HEK293 (cell line): ENCODE results near the gene TOR4A.

ENCODE experiments used
- CTCF ChIA-PET: fragments of 350-600 bp; formaldehyde crosslinking; extraction: SDS; loops from one replicate; lab custom pipeline; 2021; ENCODE audit warnings: antibody characterized with exemption; lab: Yijun Ruan, JAX
- POLR2A ChIA-PET: fragments of 300-600 bp; formaldehyde crosslinking; extraction: SDS; loops from one replicate; lab custom pipeline; 2020; ENCODE audit warnings: antibody characterized with exemption, inconsistent platforms; lab: Yijun Ruan, JAX
- H3K27ac ChIP-seq: fragments of 200-500 bp; sonication (Bioruptor generic); 2 replicates; pipeline ENCODE4 v1.5.1; 2014; ENCODE audit warnings: low read depth, low read length, control low read depth, inconsistent platforms; ENCODE audit errors: extremely low read depth
- H3K36me3 ChIP-seq, 2 experiments: fragments of 200-500 bp in 1 of 2; sonication (Bioruptor generic) in 1 of 2; 1 replicate in 1 of 2; 2 replicates in 1 of 2; pipeline ENCODE4 v1.5.1; 2014 to 2017; ENCODE audit warnings: inconsistent platforms in 2 of 2, low read length in 2 of 2; ENCODE audit not compliant: control insufficient read depth in 2 of 2, insufficient read depth in 1 of 2
- H3K4me1 ChIP-seq: fragments of 200-500 bp; sonication (Bioruptor generic); 2 replicates; pipeline ENCODE4 v1.5.1; 2014; ENCODE audit warnings: mild to moderate bottlenecking, low read length, inconsistent platforms; ENCODE audit not compliant: control insufficient read depth, insufficient read depth
- H3K4me3 ChIP-seq: 2 replicates; pipeline ENCODE4 v1.5.1; 2011; ENCODE audit warnings: low read depth, mild to moderate bottlenecking, control low read depth, low read length, moderate library complexity
- H3K9me3 ChIP-seq: fragments of 200-500 bp; sonication (Bioruptor generic); 2 replicates; pipeline ENCODE4 v1.5.1; 2014; ENCODE audit warnings: low read depth, low read length, inconsistent platforms; ENCODE audit not compliant: control insufficient read depth, insufficient read depth
- EGR2 ChIP-seq: fragments of 450-650 bp; formaldehyde crosslinking; IDR thresholded peaks from 2 replicates; pipeline ENCODE4 v1.5.1; 2016; ENCODE audit warnings: low read depth, missing biosample characterization, missing genetic modification characterization
- GLIS1 ChIP-seq: fragments of 450-650 bp; formaldehyde crosslinking; IDR thresholded peaks from 2 replicates; pipeline ENCODE4 v1.5.1; 2016; ENCODE audit warnings: missing biosample characterization, missing genetic modification characterization
- HOXD13 ChIP-seq: sonication (generic); formaldehyde crosslinking; IDR thresholded peaks from 2 replicates; pipeline ENCODE4 v1.8.0; 2022; ENCODE audit warnings: missing genetic modification reagents, borderline replicate concordance
- YY2 ChIP-seq: fragments of 450-650 bp; formaldehyde crosslinking; IDR thresholded peaks from 2 replicates; pipeline ENCODE4 v1.5.1; 2016; ENCODE audit warnings: missing biosample characterization, missing genetic modification characterization
- ZFHX2 ChIP-seq: fragments of 450-650 bp; formaldehyde crosslinking; conservative IDR thresholded peaks from 2 replicates; pipeline ENCODE4 v1.5.1; 2016; ENCODE audit warnings: missing biosample characterization, missing genetic modification characterization
- ZFP3 ChIP-seq: fragments of 450-650 bp; formaldehyde crosslinking; IDR thresholded peaks from 2 replicates; pipeline ENCODE4 v1.5.1; 2016; ENCODE audit warnings: low read depth, missing biosample characterization, missing genetic modification characterization
- ZIC2 ChIP-seq: fragments of 450-650 bp; formaldehyde crosslinking; IDR thresholded peaks from 2 replicates; pipeline ENCODE4 v1.5.1; 2016; ENCODE audit warnings: missing biosample characterization, missing genetic modification characterization
- ZNF138 ChIP-seq: fragments of 450-650 bp; formaldehyde crosslinking; IDR thresholded peaks from 2 replicates; pipeline ENCODE4 v1.5.1; 2016; ENCODE audit warnings: missing biosample characterization, missing genetic modification characterization, borderline replicate concordance
- ZNF140 ChIP-seq: fragments of 450-650 bp; formaldehyde crosslinking; IDR thresholded peaks from 2 replicates; pipeline ENCODE4 v1.5.1; 2016; ENCODE audit warnings: missing biosample characterization, missing genetic modification characterization
- ZNF239 ChIP-seq: fragments of 450-650 bp; formaldehyde crosslinking; IDR thresholded peaks from 2 replicates; pipeline ENCODE4 v1.5.1; 2016; ENCODE audit warnings: missing biosample characterization, missing genetic modification characterization
- ZNF335 ChIP-seq: fragments of 450-650 bp; formaldehyde crosslinking; conservative IDR thresholded peaks from 2 replicates; pipeline ENCODE4 v1.5.1; 2016; ENCODE audit warnings: missing biosample characterization, missing genetic modification characterization
- ZNF670 ChIP-seq: fragments of 450-650 bp; formaldehyde crosslinking; IDR thresholded peaks from 2 replicates; pipeline ENCODE4 v1.5.1; 2016; ENCODE audit warnings: missing biosample characterization, missing genetic modification characterization, low read depth
- ZNF768 ChIP-seq: fragments of 450-650 bp; formaldehyde crosslinking; IDR thresholded peaks from 2 replicates; pipeline ENCODE4 v1.5.1; 2018; ENCODE audit warnings: missing biosample characterization, mild to moderate bottlenecking, missing genetic modification characterization
- ZNF837 ChIP-seq: fragments of 450-650 bp; formaldehyde crosslinking; IDR thresholded peaks from 2 replicates; pipeline ENCODE4 v1.5.1; 2016; ENCODE audit warnings: missing biosample characterization, missing genetic modification characterization
- ZSCAN4 ChIP-seq: fragments of 450-650 bp; formaldehyde crosslinking; IDR thresholded peaks from 2 replicates; pipeline ENCODE4 v1.5.1; 2017; ENCODE audit warnings: missing biosample characterization, missing genetic modification characterization
- TF ChIP-seq, protein P1 (sequence below): fragments of 450-650 bp; formaldehyde crosslinking; IDR thresholded peaks from 2 replicates; pipeline ENCODE4 v1.5.1; 2016; ENCODE audit warnings: missing biosample characterization, missing genetic modification characterization
- TF ChIP-seq, protein P2 (sequence below): fragments of 450-650 bp; formaldehyde crosslinking; IDR thresholded peaks from 2 replicates; pipeline ENCODE4 v1.5.1; 2017; ENCODE audit warnings: missing biosample characterization, mild to moderate bottlenecking, missing genetic modification characterization, moderate library complexity
- TF ChIP-seq, protein P3 (sequence below): fragments of 450-650 bp; formaldehyde crosslinking; IDR thresholded peaks from 2 replicates; pipeline ENCODE4 v1.5.1; 2016; ENCODE audit warnings: missing biosample characterization, missing genetic modification characterization

Gene TOR4A

GRCh38 chr9:137228506-137228967, 49.0 kb upstream of the TOR4A start (continued):
- TF ChIP-seq, protein P1, sequence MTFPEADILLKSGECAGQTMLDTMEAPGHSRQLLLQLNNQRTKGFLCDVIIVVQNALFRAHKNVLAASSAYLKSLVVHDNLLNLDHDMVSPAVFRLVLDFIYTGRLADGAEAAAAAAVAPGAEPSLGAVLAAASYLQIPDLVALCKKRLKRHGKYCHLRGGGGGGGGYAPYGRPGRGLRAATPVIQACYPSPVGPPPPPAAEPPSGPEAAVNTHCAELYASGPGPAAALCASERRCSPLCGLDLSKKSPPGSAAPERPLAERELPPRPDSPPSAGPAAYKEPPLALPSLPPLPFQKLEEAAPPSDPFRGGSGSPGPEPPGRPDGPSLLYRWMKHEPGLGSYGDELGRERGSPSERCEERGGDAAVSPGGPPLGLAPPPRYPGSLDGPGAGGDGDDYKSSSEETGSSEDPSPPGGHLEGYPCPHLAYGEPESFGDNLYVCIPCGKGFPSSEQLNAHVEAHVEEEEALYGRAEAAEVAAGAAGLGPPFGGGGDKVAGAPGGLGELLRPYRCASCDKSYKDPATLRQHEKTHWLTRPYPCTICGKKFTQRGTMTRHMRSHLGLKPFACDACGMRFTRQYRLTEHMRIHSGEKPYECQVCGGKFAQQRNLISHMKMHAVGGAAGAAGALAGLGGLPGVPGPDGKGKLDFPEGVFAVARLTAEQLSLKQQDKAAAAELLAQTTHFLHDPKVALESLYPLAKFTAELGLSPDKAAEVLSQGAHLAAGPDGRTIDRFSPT (tag by site-specific recombination), result 0 out of 2 replicates have a peak, but pooled peaks have one; percentile 10

GRCh38 chr9:137228968-137229896, 48.3 kb upstream of the TOR4A start:
- ChIA-PET CTCF (interaction anchor here (0.6 to 5.6 kb wide), 9 partner anchors 8 to 333 kb away, joined by 3 to 69 read pairs (median 3); partner anchors contain the start of gene NPDC1), POLR2A (interaction anchor here (0.6 to 17.2 kb wide), 6 partner anchors 12 to 159 kb away, joined by 3 to 304 read pairs (median 8); partner anchors contain the start of genes NDOR1, SAPCD2, SSNA1 and TMEM203)
- Histone ChIP-seq H3K4me1 (no peaks in the 10 kb centered on the region), H3K4me3 (no peak overlapping the region), H3K9me3 (no peaks in the 10 kb centered on the region), H3K27ac (no peak overlapping the region), H3K36me3 (no peaks in the 10 kb centered on the region)
- TF ChIP-seq ZNF768 (no peak), ZSCAN4 (no peak), ZFHX2 (tag by site-specific recombination) (peak; percentile 84), HOXD13 (CRISPR knock-in tag) (no peak), ZNF239 (tag by site-specific recombination) (no peak), ZNF335 (tag by site-specific recombination) (peak; percentile 82), EGR2 (peak; percentile 85)
- TF ChIP-seq, protein P2, sequence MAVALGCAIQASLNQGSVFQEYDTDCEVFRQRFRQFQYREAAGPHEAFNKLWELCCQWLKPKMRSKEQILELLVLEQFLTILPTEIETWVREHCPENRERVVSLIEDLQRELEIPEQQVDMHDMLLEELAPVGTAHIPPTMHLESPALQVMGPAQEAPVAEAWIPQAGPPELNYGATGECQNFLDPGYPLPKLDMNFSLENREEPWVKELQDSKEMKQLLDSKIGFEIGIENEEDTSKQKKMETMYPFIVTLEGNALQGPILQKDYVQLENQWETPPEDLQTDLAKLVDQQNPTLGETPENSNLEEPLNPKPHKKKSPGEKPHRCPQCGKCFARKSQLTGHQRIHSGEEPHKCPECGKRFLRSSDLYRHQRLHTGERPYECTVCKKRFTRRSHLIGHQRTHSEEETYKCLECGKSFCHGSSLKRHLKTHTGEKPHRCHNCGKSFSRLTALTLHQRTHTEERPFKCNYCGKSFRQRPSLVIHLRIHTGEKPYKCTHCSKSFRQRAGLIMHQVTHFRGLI (tag by site-specific recombination), result no peak
- TF ChIP-seq, protein P1 (tag by site-specific recombination), result 0 out of 2 replicates have a peak, but pooled peaks have one; percentile 10

- no peak overlapping the region for H3K27ac ChIP-seq
- H3K9me3 ChIP-seq, result no peaks in the 10 kb centered on the region
- no peaks in the 10 kb centered on the region for H3K36me3 ChIP-seq
- POLR2A ChIA-PET, result interaction anchor here (0.6 to 17.2 kb wide), 6 partner anchors 11 to 160 kb away, joined by 3 to 304 read pairs (median 8); partner anchors contain the start of genes NDOR1, SAPCD2, SSNA1 and TMEM203
- no peaks in the 10 kb centered on the region for H3K4me1 ChIP-seq
- H3K4me3 ChIP-seq, result no peak overlapping the region
- CTCF ChIA-PET, result interaction anchor here (0.6 to 5.6 kb wide), 7 partner anchors 50 to 332 kb away, joined by 3 to 69 read pairs (median 3); partner anchors contain the start of gene NPDC1
- TF ChIP-seq YY2 (tag by site-specific recombination), result no peak
- peak; percentile 86 for TF ChIP-seq ZIC2
- TF ChIP-seq ZSCAN4, result no peak
- TF ChIP-seq ZNF140 (tag by site-specific recombination), result no peak
- TF ChIP-seq, protein P3, sequence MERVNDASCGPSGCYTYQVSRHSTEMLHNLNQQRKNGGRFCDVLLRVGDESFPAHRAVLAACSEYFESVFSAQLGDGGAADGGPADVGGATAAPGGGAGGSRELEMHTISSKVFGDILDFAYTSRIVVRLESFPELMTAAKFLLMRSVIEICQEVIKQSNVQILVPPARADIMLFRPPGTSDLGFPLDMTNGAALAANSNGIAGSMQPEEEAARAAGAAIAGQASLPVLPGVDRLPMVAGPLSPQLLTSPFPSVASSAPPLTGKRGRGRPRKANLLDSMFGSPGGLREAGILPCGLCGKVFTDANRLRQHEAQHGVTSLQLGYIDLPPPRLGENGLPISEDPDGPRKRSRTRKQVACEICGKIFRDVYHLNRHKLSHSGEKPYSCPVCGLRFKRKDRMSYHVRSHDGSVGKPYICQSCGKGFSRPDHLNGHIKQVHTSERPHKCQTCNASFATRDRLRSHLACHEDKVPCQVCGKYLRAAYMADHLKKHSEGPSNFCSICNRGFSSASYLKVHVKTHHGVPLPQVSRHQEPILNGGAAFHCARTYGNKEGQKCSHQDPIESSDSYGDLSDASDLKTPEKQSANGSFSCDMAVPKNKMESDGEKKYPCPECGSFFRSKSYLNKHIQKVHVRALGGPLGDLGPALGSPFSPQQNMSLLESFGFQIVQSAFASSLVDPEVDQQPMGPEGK, result peak; percentile 19; the same call in 1 of the 2 replicates
- no peak for TF ChIP-seq ZNF138 (tag by site-specific recombination)
- TF ChIP-seq GLIS1, result peak; percentile 67
- TF ChIP-seq ZNF837, result no peak
- no peak for TF ChIP-seq ZNF670
- no peak for TF ChIP-seq ZFP3
These were observed 47.4 kb upstream of the TOR4A start for GRCh38 chr9:137229903-137230704.
